CD14-positive monocyte (primary cell): ENCODE results near the gene ATPAF2. TPM values are rescaled to one million over a fixed set of nuclear protein-coding genes. Genes with fewer than 3 reads are reported as not detected.

ENCODE experiments used
- DNase-seq, 3 donors: peaks; one replicate each; pipeline ENCODE4 v3.0.0-alpha.2; 2011 to 2022
- H2AFZ ChIP-seq: 2 replicates; pipeline ENCODE4 v1.6.0; 2012; ENCODE audit warnings: mild to moderate bottlenecking, low read depth, low read length, inconsistent platforms; ENCODE audit not compliant: insufficient read depth, poor library complexity, severe bottlenecking
- H3K27ac ChIP-seq, 2 donors: 1 replicate in 1 of 2; 2 replicates in 1 of 2; pipeline ENCODE4 v1.5.1; 2012 to 2013; ENCODE audit warnings: low read length in 2 of 2, control low read depth in 1 of 2, inconsistent platforms in 1 of 2, low read depth in 1 of 2, mild to moderate bottlenecking in 1 of 2
- H3K27me3 ChIP-seq, 2 donors: one replicate each; pipeline versions ENCODE4 v1.6.0 to v1.6.1; 2011 to 2013; ENCODE audit warnings: low read length in 2 of 2; ENCODE audit not compliant: control insufficient read depth in 2 of 2, insufficient read depth in 2 of 2
- H3K36me3 ChIP-seq, 2 donors: replicated peaks in 1 of 2; 1 replicate in 1 of 2; 2 replicates in 1 of 2; pipeline versions ENCODE4 v1.5.1 to v1.6.1; 2012 to 2013; ENCODE audit warnings: low read length in 2 of 2, control low read depth in 1 of 2, inconsistent platforms in 1 of 2, mild to moderate bottlenecking in 1 of 2; ENCODE audit not compliant: insufficient read depth in 2 of 2, control insufficient read depth in 1 of 2
- H3K4me1 ChIP-seq, 2 donors: 1 replicate in 1 of 2; 2 replicates in 1 of 2; pipeline versions ENCODE4 v1.5.1 to v1.6.1; 2012 to 2013; ENCODE audit warnings: low read length in 2 of 2, control low read depth in 1 of 2, inconsistent platforms in 1 of 2, mild to moderate bottlenecking in 1 of 2, moderate library complexity in 1 of 2; ENCODE audit not compliant: insufficient read depth in 2 of 2, control insufficient read depth in 1 of 2
- H3K4me2 ChIP-seq: replicated peaks from 2 replicates; pipeline ENCODE3; 2012; ENCODE audit warnings: low read length, moderate library complexity, mild to moderate bottlenecking; ENCODE audit not compliant: poor library complexity, severe bottlenecking; ENCODE audit errors: extremely low read depth
- H3K4me3 ChIP-seq, 3 experiments: fragments of 200-600 bp in 1 of 3; sonication (generic) in 1 of 3; replicated peaks in 1 of 3; 1 replicate in 2 of 3; 2 replicates in 1 of 3; pipeline ENCODE4 v1.5.1; 2011 to 2013; ENCODE audit warnings: low read length in 3 of 3, mild to moderate bottlenecking in 3 of 3, control low read depth in 2 of 3, low read depth in 2 of 3, inconsistent platforms in 1 of 3, moderate library complexity in 1 of 3
- H3K79me2 ChIP-seq: 2 replicates; pipeline ENCODE4 v1.6.0; 2012; ENCODE audit warnings: mild to moderate bottlenecking, control low read depth, inconsistent platforms, low read length, moderate library complexity; ENCODE audit not compliant: insufficient read depth
- H3K9ac ChIP-seq: 2 replicates; pipeline ENCODE4 v1.6.0; 2017; ENCODE audit warnings: low read length, mild to moderate bottlenecking; ENCODE audit not compliant: insufficient read depth, poor library complexity, severe bottlenecking
- H3K9me3 ChIP-seq, 2 donors: replicated peaks in 1 of 2; 1 replicate in 1 of 2; 2 replicates in 1 of 2; pipeline versions ENCODE4 v1.5.1 to v1.6.1; 2012 to 2013; ENCODE audit warnings: low read length in 2 of 2, control low read depth in 1 of 2; ENCODE audit not compliant: control insufficient read depth in 1 of 2, insufficient read depth in 1 of 2
- H4K20me1 ChIP-seq: 2 replicates; pipeline ENCODE4 v1.6.0; 2012; ENCODE audit warnings: mild to moderate bottlenecking, low read length, control low read depth, moderate library complexity; ENCODE audit not compliant: insufficient read depth
- H3K27ac Mint-ChIP-seq, 7 donors: one replicate each; pipeline ENCODE4 v1.8.0; 2020; ENCODE audit warnings: mild to moderate bottlenecking in 7 of 7, mixed read lengths in 7 of 7, moderate library complexity in 6 of 7, inconsistent platforms in 2 of 7
- H3K27me3 Mint-ChIP-seq, 3 donors: one replicate each; pipeline ENCODE4 v1.8.0; 2021 to 2022; ENCODE audit warnings: low read depth in 3 of 3, mild to moderate bottlenecking in 3 of 3, mixed read lengths in 3 of 3, moderate library complexity in 3 of 3, inconsistent platforms in 1 of 3
- H3K36me3 Mint-ChIP-seq, 2 donors: one replicate each; pipeline ENCODE4 v1.8.0; 2020; ENCODE audit warnings: mixed read lengths in 2 of 2, inconsistent platforms in 1 of 2, mild to moderate bottlenecking in 1 of 2
- H3K4me1 Mint-ChIP-seq: one replicate; pipeline ENCODE4 v1.8.0; 2020; ENCODE audit warnings: mild to moderate bottlenecking, mixed read lengths
- H3K4me3 Mint-ChIP-seq, 2 donors: one replicate each; pipeline ENCODE4 v1.8.0; 2020; ENCODE audit warnings: mild to moderate bottlenecking in 2 of 2, mixed read lengths in 2 of 2, moderate library complexity in 1 of 2
- H3K9me3 Mint-ChIP-seq, 7 donors: one replicate each; pipeline ENCODE4 v1.8.0; 2020 to 2022; ENCODE audit warnings: mixed read lengths in 7 of 7, mild to moderate bottlenecking in 6 of 7, moderate library complexity in 6 of 7, inconsistent platforms in 2 of 7
- CTCF ChIP-seq: fragments of 200-600 bp; IDR thresholded peaks from one replicate; pipeline ENCODE4 v1.8.0; 2022; ENCODE audit warnings: antibody characterized with exemption, mild to moderate bottlenecking
- WGBS: methylation state at CpG from one replicate; pipeline ENCODE4 v1.1.5; 2013; ENCODE audit warnings: missing lambda C conversion rate; ENCODE audit not compliant: insufficient coverage; 5-methylcytosine and 5-hydroxymethylcytosine counted together
- intact Hi-C, 2 donors: fragments of 100-400 bp; cut with micrococcal nuclease; formaldehyde crosslinking; loops; one replicate each; pipeline versions ENCODE4 v1.15.0 to v1.15.1; 2023
- polyA plus RNA-seq, 3 donors: library from polyadenylated mRNA; depleted of rRNA in 1 of 3; unstranded in 2 of 3; stranded (reverse) in 1 of 3; fragments of 300-500 nt in 2 of 3; fragments of >200 nt in 1 of 3; fragmentation: Illumina TruSeq in 2 of 3; gene quantifications; 1 replicate in 2 of 3; 2 replicates in 1 of 3; pipeline ENCODE4 v1.2.3, GENCODE V29; 2012 to 2021

The ATPAF2 gene
- polyA plus RNA-seq, 3 donors, result 41.3 to 50.8 (median 44.9) TPM

GRCh38 chr17:18065546-18065945, 26.6 kb upstream of the ATPAF2 start:
- Histone ChIP-seq H3K9ac (no peak overlapping the region), H3K4me2 (no peak overlapping the region), H3K27ac (no peak overlapping the region), H4K20me1 (no peaks in the 10 kb centered on the region), H3K9me3 (no peaks in the 10 kb centered on the region), H3K4me3 (no peak overlapping the region), H3K79me2 (no peaks in the 10 kb centered on the region), H2AFZ (no peak overlapping the region), H3K4me1 (no peaks in the 10 kb centered on the region), H3K27me3 (no peaks in the 10 kb centered on the region), H3K36me3 (peaks cover 34 to 58% of the 10 kb centered on the region in 2 donors)
- H3K27ac Mint-ChIP-seq, result peak overlapping the region in 1 of 7 donors; percentile 17
- no peaks in the 10 kb centered on the region for H3K4me1 Mint-ChIP-seq
- H3K27me3 Mint-ChIP-seq, result peaks cover 0 to 2% (median 0%) of the 10 kb centered on the region in 3 donors
- DNase-seq, result no peak
- peaks cover 0 to 2% (median 0%) of the 10 kb centered on the region in 7 donors for H3K9me3 Mint-ChIP-seq
- intact Hi-C loops, result no loop called here
- peaks cover 48 to 59% of the 10 kb centered on the region in 2 donors for H3K36me3 Mint-ChIP-seq
- TF ChIP-seq CTCF, result no peak
- 97% methylated on average over 11 of the region's 11 CpGs for WGBS
- H3K4me3 Mint-ChIP-seq, result no peak overlapping the region

GRCh38 chr17:18064053-18064452, 25.1 kb upstream of the ATPAF2 start:
- WGBS, result no CpG with 5 or more reads among the region's 2 CpGs
- H3K36me3 ChIP-seq, result peaks cover 41 to 66% of the 10 kb centered on the region in 2 donors
- no peak overlapping the region for H3K27ac ChIP-seq
- no peaks in the 10 kb centered on the region for H3K4me1 ChIP-seq
- no peak overlapping the region for H3K9ac ChIP-seq
- Mint-ChIP-seq H3K9me3 (peaks cover 0 to 2% (median 0%) of the 10 kb centered on the region in 7 donors), H3K27ac (no peak overlapping the region), H3K4me3 (no peak overlapping the region), H3K4me1 (no peaks in the 10 kb centered on the region), H3K27me3 (no peaks in the 10 kb centered on the region), H3K36me3 (peaks cover 59 to 74% of the 10 kb centered on the region in 2 donors)
- no peak for TF ChIP-seq CTCF
- H3K27me3 ChIP-seq, result no peaks in the 10 kb centered on the region
- H3K4me2 ChIP-seq, result no peak overlapping the region
- no peak for DNase-seq
- no peaks in the 10 kb centered on the region for H4K20me1 ChIP-seq
- H3K4me3 ChIP-seq, result no peak overlapping the region
- H3K79me2 ChIP-seq, result no peaks in the 10 kb centered on the region
- intact Hi-C loops, result no loop called here
- no peaks in the 10 kb centered on the region for H3K9me3 ChIP-seq
- no peak overlapping the region for H2AFZ ChIP-seq
